ENCODE measurements around the gene ARSG.

DNA sequence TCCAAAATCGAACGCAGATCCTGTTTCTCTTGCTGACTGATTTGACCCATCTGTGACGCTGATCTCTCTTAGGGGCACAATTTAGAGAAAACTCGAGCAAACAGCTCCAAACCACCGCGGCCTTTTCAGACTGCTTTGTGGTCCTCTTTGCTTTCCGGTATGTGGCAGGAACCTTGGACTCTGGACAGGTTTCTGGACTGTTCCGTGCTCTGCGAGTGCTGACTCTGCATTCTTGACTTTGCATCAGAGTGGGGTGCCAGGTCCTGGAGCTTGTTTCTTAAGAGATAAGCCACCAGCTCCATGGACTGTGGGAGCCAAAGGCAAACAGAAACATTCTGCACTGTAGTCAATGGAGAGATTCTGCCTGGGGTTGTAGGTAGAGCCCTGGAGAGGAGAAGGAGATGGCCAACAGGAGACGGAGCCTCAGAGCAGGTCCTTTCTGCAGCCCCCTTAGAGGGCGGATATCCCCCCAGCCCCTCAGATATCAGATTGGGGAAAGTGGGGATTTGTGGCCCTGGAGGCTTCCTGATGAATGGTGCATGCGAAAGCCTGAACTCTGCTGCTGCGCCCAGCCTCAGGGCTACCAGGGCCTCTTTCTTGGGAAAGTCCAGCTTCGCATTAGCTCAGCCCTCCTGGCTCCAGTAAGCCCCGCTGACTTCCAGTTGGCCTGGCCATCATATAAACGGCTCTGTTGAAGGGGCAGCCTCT lies 100.4 kb downstream of the ARSG start:
- TF ChIP-seq, protein P1, sequence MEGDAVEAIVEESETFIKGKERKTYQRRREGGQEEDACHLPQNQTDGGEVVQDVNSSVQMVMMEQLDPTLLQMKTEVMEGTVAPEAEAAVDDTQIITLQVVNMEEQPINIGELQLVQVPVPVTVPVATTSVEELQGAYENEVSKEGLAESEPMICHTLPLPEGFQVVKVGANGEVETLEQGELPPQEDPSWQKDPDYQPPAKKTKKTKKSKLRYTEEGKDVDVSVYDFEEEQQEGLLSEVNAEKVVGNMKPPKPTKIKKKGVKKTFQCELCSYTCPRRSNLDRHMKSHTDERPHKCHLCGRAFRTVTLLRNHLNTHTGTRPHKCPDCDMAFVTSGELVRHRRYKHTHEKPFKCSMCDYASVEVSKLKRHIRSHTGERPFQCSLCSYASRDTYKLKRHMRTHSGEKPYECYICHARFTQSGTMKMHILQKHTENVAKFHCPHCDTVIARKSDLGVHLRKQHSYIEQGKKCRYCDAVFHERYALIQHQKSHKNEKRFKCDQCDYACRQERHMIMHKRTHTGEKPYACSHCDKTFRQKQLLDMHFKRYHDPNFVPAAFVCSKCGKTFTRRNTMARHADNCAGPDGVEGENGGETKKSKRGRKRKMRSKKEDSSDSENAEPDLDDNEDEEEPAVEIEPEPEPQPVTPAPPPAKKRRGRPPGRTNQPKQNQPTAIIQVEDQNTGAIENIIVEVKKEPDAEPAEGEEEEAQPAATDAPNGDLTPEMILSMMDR (conservative IDR thresholded peaks at IDR 0.05; ENCODE audit: low read length) = no peak
- no peak for TF ChIP-seq EZH2phosphoT487 (IDR thresholded peaks at IDR 0.05; ENCODE audit: borderline replicate concordance, low read depth, low read length)
